HEK293T (cell line): ENCODE data around the gene SPRYD3.
"Not testable (repeated sequence)": the region's sequence is repeated elsewhere in the genome, so short reads cannot be mapped to it uniquely, and the experiment has no call there.

Experiments
- ARNT ChIP-seq: fragments of 450-650 bp; IDR thresholded peaks from 2 replicates; pipeline ENCODE4 v1.6.1; 2017; ENCODE audit warnings: mild to moderate bottlenecking
- FOXM1 ChIP-seq: fragments of 450-650 bp; IDR thresholded peaks from 2 replicates; pipeline ENCODE4 v1.6.1; 2017; ENCODE audit warnings: mild to moderate bottlenecking, borderline replicate concordance

- not testable (repeated sequence) for TF ChIP-seq FOXM1, ARNT
Measured at GRCh38 chr12:53095596-53095895, 16.4 kb upstream of the SPRYD3 start.
